SK-N-SH treated with all-trans-retinoic acid at 6 μM for 48 hours (cell line): Measurements from ENCODE around the gene TSSC4.

Source experiments
- BACH2 ChIP-seq: fragments of 250-450 bp; sonication (Bioruptor Pico); IDR thresholded peaks from 2 replicates; pipeline ENCODE4 v1.9.0; 2021; ENCODE audit warnings: mild to moderate bottlenecking, borderline replicate concordance
- ISL1 ChIP-seq: fragments of 250-450 bp; sonication (Bioruptor Pico); IDR thresholded peaks from 2 replicates; pipeline ENCODE4 v2.1.2; 2022; ENCODE audit warnings: mild to moderate bottlenecking, moderate library complexity
- OSR1 ChIP-seq: fragments of 250-450 bp; sonication (Bioruptor Pico); IDR thresholded peaks from 2 replicates; pipeline ENCODE4 v1.8.0; 2022; ENCODE audit warnings: moderate library complexity, mild to moderate bottlenecking, inconsistent platforms
- PATZ1 ChIP-seq: fragments of 250-450 bp; sonication (Bioruptor Pico); IDR thresholded peaks from 2 replicates; pipeline ENCODE4 v1.8.0; 2020; ENCODE audit warnings: mild to moderate bottlenecking, moderate library complexity, borderline replicate concordance
- RARB ChIP-seq: fragments of 250-450 bp; sonication (Bioruptor Pico); IDR thresholded peaks from 2 replicates; pipeline ENCODE4 v1.8.0; 2021; ENCODE audit warnings: mild to moderate bottlenecking, moderate library complexity
- ZFP30 ChIP-seq: fragments of 450-650 bp; formaldehyde crosslinking; IDR thresholded peaks from 2 replicates; pipeline ENCODE4 v1.5.0; 2022; ENCODE audit warnings: mild to moderate bottlenecking, moderate library complexity
- TF ChIP-seq, protein P1 (sequence below): fragments of 250-450 bp; sonication (Bioruptor Pico); IDR thresholded peaks from 2 replicates; pipeline ENCODE4 v1.5.1; 2021; ENCODE audit warnings: mild to moderate bottlenecking, moderate library complexity

GRCh38 chr11:2409126-2409525 is 8.6 kb downstream of the TSSC4 start:
- no peak for TF ChIP-seq RARB (CRISPR knock-in tag)
- TF ChIP-seq ZFP30 (CRISPR knock-in tag) = no peak
- no peak for TF ChIP-seq BACH2 (CRISPR knock-in tag)
- no peak for TF ChIP-seq PATZ1 (CRISPR knock-in tag)
- no peak for TF ChIP-seq OSR1
- TF ChIP-seq, protein P1, sequence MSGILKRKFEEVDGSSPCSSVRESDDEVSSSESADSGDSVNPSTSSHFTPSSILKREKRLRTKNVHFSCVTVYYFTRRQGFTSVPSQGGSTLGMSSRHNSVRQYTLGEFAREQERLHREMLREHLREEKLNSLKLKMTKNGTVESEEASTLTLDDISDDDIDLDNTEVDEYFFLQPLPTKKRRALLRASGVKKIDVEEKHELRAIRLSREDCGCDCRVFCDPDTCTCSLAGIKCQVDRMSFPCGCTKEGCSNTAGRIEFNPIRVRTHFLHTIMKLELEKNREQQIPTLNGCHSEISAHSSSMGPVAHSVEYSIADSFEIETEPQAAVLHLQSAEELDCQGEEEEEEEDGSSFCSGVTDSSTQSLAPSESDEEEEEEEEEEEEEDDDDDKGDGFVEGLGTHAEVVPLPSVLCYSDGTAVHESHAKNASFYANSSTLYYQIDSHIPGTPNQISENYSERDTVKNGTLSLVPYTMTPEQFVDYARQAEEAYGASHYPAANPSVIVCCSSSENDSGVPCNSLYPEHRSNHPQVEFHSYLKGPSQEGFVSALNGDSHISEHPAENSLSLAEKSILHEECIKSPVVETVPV (CRISPR knock-in tag) = no peak
- no peak for TF ChIP-seq ISL1 (CRISPR knock-in tag)
